H9 (cell line): ENCODE data around the gene WDR81. TPM values are rescaled to one million over a fixed set of nuclear protein-coding genes. Genes with fewer than 3 reads are reported as not detected.
"Not testable (repeated sequence)": the region's sequence is repeated elsewhere in the genome, so short reads cannot be mapped to it uniquely, and the experiment has no call there.

Experiments used
- DNase-seq: peaks from one replicate; pipeline ENCODE4 v3.0.0-alpha.2; 2017
- H2AFZ ChIP-seq: one replicate; pipeline ENCODE4 v1.6.1; 2013; ENCODE audit warnings: mild to moderate bottlenecking, low read length, control low read depth, moderate library complexity
- H2AK5ac ChIP-seq: 2 replicates; pipeline ENCODE4 v1.6.1; 2013; ENCODE audit warnings: low read length, control low read depth, mixed read lengths; ENCODE audit not compliant: insufficient read length
- H2BK120ac ChIP-seq: one replicate; pipeline ENCODE4 v1.6.1; 2013; ENCODE audit warnings: low read depth, mild to moderate bottlenecking, low read length, control low read depth, inconsistent platforms; ENCODE audit not compliant: poor library complexity, severe bottlenecking
- H2BK12ac ChIP-seq: 2 replicates; pipeline ENCODE4 v1.6.1; 2013; ENCODE audit warnings: low read length, control low read depth, mixed read lengths, low read depth; ENCODE audit not compliant: insufficient read length
- H2BK15ac ChIP-seq: 2 replicates; pipeline ENCODE4 v1.6.1; 2013; ENCODE audit warnings: low read depth, low read length, control low read depth
- H2BK20ac ChIP-seq: one replicate; pipeline ENCODE4 v1.6.1; 2013; ENCODE audit warnings: low read depth, mild to moderate bottlenecking, low read length, control low read depth, inconsistent platforms; ENCODE audit not compliant: poor library complexity, severe bottlenecking
- H2BK5ac ChIP-seq: 2 replicates; pipeline ENCODE4 v1.6.1; 2013; ENCODE audit warnings: low read length, control low read depth, mixed read lengths; ENCODE audit not compliant: insufficient read length
- H3K14ac ChIP-seq: 2 replicates; pipeline ENCODE4 v1.6.1; 2013; ENCODE audit warnings: low read length, control low read depth; ENCODE audit not compliant: insufficient read depth
- H3K18ac ChIP-seq: 2 replicates; pipeline ENCODE4 v1.6.1; 2013; ENCODE audit warnings: low read depth, mild to moderate bottlenecking, mixed read lengths, low read length, control low read depth; ENCODE audit not compliant: insufficient read length
- H3K23ac ChIP-seq: 2 replicates; pipeline ENCODE4 v1.6.1; 2013; ENCODE audit warnings: low read length, control low read depth, mixed read lengths, low read depth; ENCODE audit not compliant: insufficient read length
- H3K23me2 ChIP-seq: 2 replicates; pipeline ENCODE4 v1.6.1; 2013; ENCODE audit warnings: low read depth, mild to moderate bottlenecking, mixed read lengths, low read length, control low read depth; ENCODE audit not compliant: insufficient read length, poor library complexity, severe bottlenecking
- H3K27ac ChIP-seq: 2 replicates; pipeline ENCODE4 v1.5.1; 2013; ENCODE audit warnings: low read length, control low read depth, mixed read lengths, low read depth; ENCODE audit not compliant: insufficient read length
- H3K27me3 ChIP-seq: 2 replicates; pipeline ENCODE4 v1.6.1; 2013; ENCODE audit warnings: low read length, control low read depth, inconsistent platforms; ENCODE audit not compliant: insufficient read depth
- H3K4ac ChIP-seq: 2 replicates; pipeline ENCODE4 v1.6.1; 2013; ENCODE audit warnings: low read depth, mild to moderate bottlenecking, control low read depth, inconsistent platforms, low read length, moderate library complexity
- H3K4me1 ChIP-seq: 2 replicates; pipeline ENCODE4 v1.6.1; 2013; ENCODE audit warnings: low read length, control low read depth, inconsistent platforms; ENCODE audit not compliant: insufficient read depth
- H3K4me2 ChIP-seq: 2 replicates; pipeline ENCODE4 v1.6.1; 2013; ENCODE audit warnings: low read length, control low read depth, mixed read lengths; ENCODE audit not compliant: insufficient read length, insufficient read depth
- H3K56ac ChIP-seq: 2 replicates; pipeline ENCODE4 v1.6.1; 2013; ENCODE audit warnings: low read depth, mild to moderate bottlenecking, mixed read lengths, low read length, control low read depth; ENCODE audit not compliant: insufficient read length
- H3K79me1 ChIP-seq: 2 replicates; pipeline ENCODE4 v1.6.1; 2013; ENCODE audit warnings: low read depth, mild to moderate bottlenecking, moderate library complexity, low read length, control low read depth, inconsistent platforms; ENCODE audit not compliant: insufficient read depth, poor library complexity, severe bottlenecking
- H3K79me2 ChIP-seq: 2 replicates; pipeline ENCODE4 v1.6.1; 2013; ENCODE audit warnings: low read length, control low read depth, inconsistent platforms; ENCODE audit not compliant: insufficient read depth
- H3K9ac ChIP-seq: 2 replicates; pipeline ENCODE4 v1.6.1; 2013; ENCODE audit warnings: low read length, control low read depth, mixed read lengths; ENCODE audit not compliant: insufficient read length; ENCODE audit errors: extremely low read depth
- H3K9me3 ChIP-seq: one replicate; pipeline ENCODE4 v1.6.1; 2013; ENCODE audit warnings: low read depth, low read length, inconsistent platforms; ENCODE audit not compliant: control insufficient read depth
- H3T11ph ChIP-seq: one replicate; pipeline ENCODE4 v1.6.1; 2013; ENCODE audit warnings: mild to moderate bottlenecking, low read length, control low read depth, inconsistent platforms
- H4K20me1 ChIP-seq: one replicate; pipeline ENCODE4 v1.6.1; 2013; ENCODE audit not compliant: control insufficient read depth, insufficient read length, insufficient read depth
- H4K5ac ChIP-seq: 2 replicates; pipeline ENCODE4 v1.6.1; 2013; ENCODE audit warnings: low read depth, mild to moderate bottlenecking, mixed read lengths, low read length, control low read depth; ENCODE audit not compliant: insufficient read length
- H4K8ac ChIP-seq: replicated peaks from 2 replicates; pipeline ENCODE4 v1.6.1; 2013; ENCODE audit warnings: low read length, control low read depth, mixed read lengths, low read depth; ENCODE audit not compliant: insufficient read length
- H4K91ac ChIP-seq: 2 replicates; pipeline ENCODE4 v1.6.1; 2013; ENCODE audit warnings: low read depth, mild to moderate bottlenecking, moderate library complexity, mixed read lengths, low read length, control low read depth; ENCODE audit not compliant: insufficient read length
- H3K27ac Mint-ChIP-seq, 3 experiments: 2 replicates in 2 of 3; 3 replicates in 1 of 3; pipeline ENCODE4 v1.8.0; 2020 to 2021; ENCODE audit warnings: mixed read lengths in 3 of 3, mild to moderate bottlenecking in 1 of 3, moderate library complexity in 1 of 3
- H3K27me3 Mint-ChIP-seq: 2 replicates; pipeline ENCODE4 v1.8.0; 2021; ENCODE audit warnings: low read depth, mild to moderate bottlenecking, moderate library complexity, mixed read lengths
- H3K36me3 Mint-ChIP-seq, 3 experiments: 2 replicates in 2 of 3; 3 replicates in 1 of 3; pipeline ENCODE4 v1.8.0; 2020 to 2021; ENCODE audit warnings: low read depth in 3 of 3, mixed read lengths in 3 of 3; ENCODE audit not compliant: insufficient read depth in 1 of 3
- H3K4me1 Mint-ChIP-seq, 2 experiments: 2 replicates each; pipeline ENCODE4 v1.8.0; 2020; ENCODE audit warnings: mixed read lengths in 2 of 2
- H3K4me3 Mint-ChIP-seq, 2 experiments: 2 replicates in 1 of 2; 3 replicates in 1 of 2; pipeline ENCODE4 v1.8.0; 2020 to 2021; ENCODE audit warnings: mild to moderate bottlenecking in 2 of 2, mixed read lengths in 2 of 2, moderate library complexity in 1 of 2
- H3K9me3 Mint-ChIP-seq, 2 experiments: 2 replicates in 1 of 2; 3 replicates in 1 of 2; pipeline ENCODE4 v1.8.0; 2020; ENCODE audit warnings: mild to moderate bottlenecking in 2 of 2, mixed read lengths in 2 of 2, moderate library complexity in 1 of 2
- CTCF ChIP-seq: fragments of 200-600 bp; sonication (generic); conservative IDR thresholded peaks from 3 replicates; pipeline ENCODE4 v1.8.0; 2021; ENCODE audit warnings: antibody characterized with exemption, mild to moderate bottlenecking
- WGBS: extraction: QIAGEN DNeasy Blood & Tissue Kit; methylation state at CpG from one replicate; pipeline ENCODE4 v1.1.7; 2013; ENCODE audit warnings: missing lambda C conversion rate, low lambda C conversion rate, mixed read lengths; ENCODE audit not compliant: insufficient read length; ENCODE audit errors: extremely low coverage; 5-methylcytosine and 5-hydroxymethylcytosine counted together
- total RNA-seq: library from RNA; stranded (reverse); gene quantifications from 2 replicates; pipeline ENCODE4 v1.2.1, GENCODE V29; 2021

WDR81 gene
- total RNA-seq, 1 experiment from 2014 or later: 20.2 TPM

- H2BK20ac ChIP-seq: no peak overlapping the region
- H3K14ac ChIP-seq: no peak overlapping the region
- no peaks in the 10 kb centered on the region for H3K23me2 ChIP-seq
- Mint-ChIP-seq H3K9me3 (peaks cover 5 to 9% of the 10 kb centered on the region in 2 experiments), H3K27me3 (no peaks in the 10 kb centered on the region; the same call in 1 of the 2 replicates), H3K4me3 (no peak overlapping the region; a peak in 1 of 5 replicates), H3K36me3 (no peaks in the 10 kb centered on the region; a peak in 1 of 7 replicates), H3K4me1 (no peaks in the 10 kb centered on the region), H3K27ac (peak overlapping the region in 1 of 3 experiments; percentile 92; a peak in 1 of 7 replicates)
- no peak overlapping the region for H3K4ac ChIP-seq
- H2BK5ac ChIP-seq: no peak overlapping the region
- H4K20me1 ChIP-seq: no peaks in the 10 kb centered on the region
- H3K4me2 ChIP-seq: no peak overlapping the region
- TF ChIP-seq CTCF: no peak
- no peak overlapping the region for H3T11ph ChIP-seq
- no peak overlapping the region for H2BK120ac ChIP-seq
- DNase-seq: no peak
- no peaks in the 10 kb centered on the region for H3K79me1 ChIP-seq
- no peaks in the 10 kb centered on the region for H3K4me1 ChIP-seq
- no peak overlapping the region for H3K56ac ChIP-seq
- no peaks in the 10 kb centered on the region for H3K27me3 ChIP-seq
- H3K9me3 ChIP-seq: no peaks in the 10 kb centered on the region
- H2AFZ ChIP-seq: no peak overlapping the region
- no peak overlapping the region for H4K5ac ChIP-seq
- H4K8ac ChIP-seq: no peak overlapping the region
- no peak overlapping the region for H3K23ac ChIP-seq
- no peak overlapping the region for H3K27ac ChIP-seq
- H3K18ac ChIP-seq: no peak overlapping the region
- no peaks in the 10 kb centered on the region for H3K79me2 ChIP-seq
- H3K9ac ChIP-seq: no peak overlapping the region
- no peak overlapping the region for H2BK15ac ChIP-seq
- H2AK5ac ChIP-seq: no peak overlapping the region
- H2BK12ac ChIP-seq: no peak overlapping the region
- H4K91ac ChIP-seq: no peak overlapping the region
- WGBS: no CpG with 5 or more reads among the region's 5 CpGs
Observed at GRCh38 chr17:1697681-1698080, 26.8 kb upstream of the WDR81 start.

DNA sequence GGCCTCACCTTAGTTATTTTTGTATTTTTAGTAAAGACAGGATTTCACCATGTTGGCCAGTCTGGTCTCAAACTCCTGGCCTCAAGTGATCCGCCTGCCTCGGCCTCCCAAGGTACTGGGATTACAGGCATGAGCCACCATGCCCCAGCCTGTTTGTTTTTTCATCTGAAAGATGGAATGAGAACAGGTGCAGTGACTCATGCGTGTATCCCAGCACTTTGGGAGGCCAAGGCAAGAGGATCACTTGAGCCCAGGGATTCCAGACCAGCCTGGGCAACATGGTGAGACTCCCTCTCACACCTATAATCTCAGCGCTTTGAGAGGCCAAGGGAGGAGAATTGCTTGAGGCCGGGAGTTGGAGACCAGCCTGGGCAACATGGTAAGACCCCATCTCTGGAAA is 24.6 kb upstream of the WDR81 start:
- not testable (repeated sequence) for H3K18ac ChIP-seq

More for the DNA sequence above, 24.6 kb upstream of the WDR81 start:
- not testable (repeated sequence) for H2BK120ac ChIP-seq, H3T11ph ChIP-seq, H3K79me2 ChIP-seq, H3K27ac ChIP-seq, H2BK12ac ChIP-seq, H3K4me2 ChIP-seq, H4K8ac ChIP-seq, H3K23ac ChIP-seq, H4K91ac ChIP-seq, H3K14ac ChIP-seq, H2AK5ac ChIP-seq, H3K9me3 Mint-ChIP-seq, H3K56ac ChIP-seq, H4K20me1 ChIP-seq, H2BK20ac ChIP-seq, H3K27me3 ChIP-seq, H3K27ac Mint-ChIP-seq, H3K4me3 Mint-ChIP-seq, H2AFZ ChIP-seq, H4K5ac ChIP-seq, H3K36me3 Mint-ChIP-seq, H3K4me1 ChIP-seq, H2BK15ac ChIP-seq, H3K9me3 ChIP-seq, H2BK5ac ChIP-seq, H3K23me2 ChIP-seq, DNase-seq, H3K79me1 ChIP-seq, H3K27me3 Mint-ChIP-seq, H3K9ac ChIP-seq, H3K4me1 Mint-ChIP-seq, H3K4ac ChIP-seq
- no CpG with 5 or more reads among the region's 5 CpGs for WGBS
